Breast epithelium (tissue), 4 donors: ENCODE results near the gene HSF5. TPM values are rescaled to one million over a fixed set of nuclear protein-coding genes. Genes with fewer than 3 reads are reported as not detected.

ENCODE experiments used
- DNase-seq, 2 donors: peaks; one replicate each; pipeline ENCODE4 v3.0.0-alpha.2; 2019; ENCODE audit warnings: low spot score in 2 of 2
- H3K27ac ChIP-seq, 2 donors: fragments of 200-600 bp; sonication (generic) in 1 of 2; one replicate each; pipeline ENCODE4 v1.5.1; 2016 to 2019; ENCODE audit warnings: mild to moderate bottlenecking in 1 of 2
- H3K27me3 ChIP-seq, 2 donors: fragments of 200-600 bp; sonication (generic) in 1 of 2; one replicate each; pipeline versions ENCODE4 v1.5.1 to v1.6.0; 2017 to 2019; ENCODE audit warnings: control low read depth in 1 of 2, mild to moderate bottlenecking in 1 of 2
- H3K36me3 ChIP-seq: fragments of 200-600 bp; one replicate; pipeline ENCODE4 v1.5.1; 2019
- H3K4me1 ChIP-seq, 2 donors: fragments of 200-600 bp; sonication (generic); one replicate each; pipeline ENCODE4 v1.5.1; 2016 to 2019; ENCODE audit warnings: control low read depth in 1 of 2
- H3K4me3 ChIP-seq, 3 donors: fragments of 200-600 bp; sonication (generic); 1 replicate in 2 of 3; 2 replicates in 1 of 3; pipeline ENCODE4 v1.5.1; 2016 to 2019; ENCODE audit warnings: mild to moderate bottlenecking in 3 of 3, moderate library complexity in 2 of 3
- H3K9me3 ChIP-seq, 2 donors: fragments of 200-600 bp; sonication (generic) in 1 of 2; one replicate each; pipeline ENCODE4 v1.5.1; 2016 to 2019; ENCODE audit warnings: control low read depth in 1 of 2
- CTCF ChIP-seq, 3 donors: fragments of 450-650 bp; IDR thresholded peaks; one replicate each; pipeline ENCODE4 v1.5.1; 2016 to 2017; ENCODE audit warnings: antibody characterized with exemption in 3 of 3, mild to moderate bottlenecking in 3 of 3, moderate library complexity in 3 of 3
- POLR2A ChIP-seq: fragments of 450-650 bp; IDR thresholded peaks from one replicate; pipeline ENCODE4 v1.6.1; 2016; ENCODE audit warnings: antibody characterized with exemption, mild to moderate bottlenecking, moderate library complexity
- POLR2AphosphoS5 ChIP-seq, 3 donors: sonication (generic); formaldehyde crosslinking; IDR thresholded peaks; one replicate each; pipeline ENCODE4 v1.6.1; 2017; ENCODE audit warnings: antibody characterized with exemption in 3 of 3
- intact Hi-C: fragments of 100-400 bp; cut with DNase I; formaldehyde crosslinking; loops from one replicate; pipeline ENCODE4 v1.15.1; 2023; ENCODE audit warnings: low total_unique reads
- total RNA-seq, 3 donors: library from RNA; depleted of rRNA; stranded (reverse); fragments of >200 nt; gene quantifications; one replicate each; pipeline ENCODE4 v1.1.0, GENCODE V29; 2016

Gene HSF5
- total RNA-seq, 3 donors from 2014 or later: under 0.01 to 0.33 (median 0.32) TPM

GRCh38 chr17:58498177-58498828, 10.1 kb upstream of the HSF5 start:
- H3K27me3 ChIP-seq: no peaks in the 10 kb centered on the region
- H3K36me3 ChIP-seq: peaks cover 2% of the 10 kb centered on the region
- H3K4me3 ChIP-seq: no peak overlapping the region
- TF ChIP-seq POLR2A (no peak), POLR2AphosphoS5 (IDR thresholded peaks at IDR 0.05) (no peak), CTCF (IDR thresholded peaks at IDR 0.05) (no peak)
- H3K27ac ChIP-seq: no peak overlapping the region
- H3K4me1 ChIP-seq: no peaks in the 10 kb centered on the region
- no peak for DNase-seq
- H3K9me3 ChIP-seq: no peaks in the 10 kb centered on the region
- intact Hi-C loops: no loop called here

GRCh38 chr17:58493506-58493905, 5.3 kb upstream of the HSF5 start:
- peaks cover 13% of the 10 kb centered on the region for H3K36me3 ChIP-seq

GRCh38 chr17:58492238-58493121, 4.3 kb upstream of the HSF5 start:
- intact Hi-C loops: no loop called here
- TF ChIP-seq CTCF (IDR thresholded peaks at IDR 0.05): no peak
- TF ChIP-seq POLR2AphosphoS5 (IDR thresholded peaks at IDR 0.05): no peak
- no peak for TF ChIP-seq POLR2A

More at GRCh38 chr17:58493506-58493905, 5.3 kb upstream of the HSF5 start:
- TF ChIP-seq POLR2AphosphoS5 (IDR thresholded peaks at IDR 0.05): no peak
- no peak for TF ChIP-seq CTCF (IDR thresholded peaks at IDR 0.05)
- TF ChIP-seq POLR2A: no peak
- no peak overlapping the region for H3K4me3 ChIP-seq
- no peaks in the 10 kb centered on the region for H3K9me3 ChIP-seq
- intact Hi-C loops: no loop called here
- no peak overlapping the region for H3K27ac ChIP-seq
- DNase-seq: no peak
- H3K4me1 ChIP-seq: no peaks in the 10 kb centered on the region
- H3K27me3 ChIP-seq: no peaks in the 10 kb centered on the region

GRCh38 chr17:58491510-58492045, 3.4 kb upstream of the HSF5 start:
- no peaks in the 10 kb centered on the region for H3K27me3 ChIP-seq
- no peak for TF ChIP-seq POLR2AphosphoS5 (IDR thresholded peaks at IDR 0.05)
- no peak for TF ChIP-seq CTCF (IDR thresholded peaks at IDR 0.05)
- TF ChIP-seq POLR2A: no peak
- no peaks in the 10 kb centered on the region for H3K4me1 ChIP-seq
- no peaks in the 10 kb centered on the region for H3K9me3 ChIP-seq
- H3K4me3 ChIP-seq: no peak overlapping the region
- intact Hi-C loops: no loop called here
- DNase-seq: no peak
- H3K27ac ChIP-seq: no peak overlapping the region
- peaks cover 13% of the 10 kb centered on the region for H3K36me3 ChIP-seq

More at GRCh38 chr17:58492238-58493121, 4.3 kb upstream of the HSF5 start:
- no peak overlapping the region for H3K4me3 ChIP-seq
- no peaks in the 10 kb centered on the region for H3K9me3 ChIP-seq
- no peaks in the 10 kb centered on the region for H3K4me1 ChIP-seq
- H3K27me3 ChIP-seq: no peaks in the 10 kb centered on the region
- peaks cover 13% of the 10 kb centered on the region for H3K36me3 ChIP-seq
- no peak for DNase-seq
- H3K27ac ChIP-seq: no peak overlapping the region
